Endothelial cell of umbilical vein (primary cell): ENCODE results near the gene SP3. TPM values are rescaled to one million over a fixed set of nuclear protein-coding genes. Genes with fewer than 3 reads are reported as not detected.

ENCODE experiments used
- BruUV-seq: library from RNA; stranded (reverse); fragments of 400-500 nt; replicated peaks from 2 replicates; lab custom pipeline; 2021; lab: Mats Ljungman, UMichigan
- CTCF ChIA-PET: fragments of 300-600, 350-600 bp; sonication (Branson Sonifier 250); formaldehyde crosslinking; loops from one replicate; lab custom pipeline; 2021; ENCODE audit warnings: antibody characterized with exemption, inconsistent platforms; lab: Charles Lee
- POLR2A ChIA-PET: fragments of 300-600, 350-600 bp; sonication (Branson Sonifier 250); formaldehyde crosslinking; loops from one replicate; lab custom pipeline; 2021; ENCODE audit warnings: antibody characterized with exemption, inconsistent platforms; lab: Charles Lee
- DNase-seq: peaks from one replicate; pipeline ENCODE4 v3.0.0-alpha.2; 2011; ENCODE audit warnings: low read depth, low spot score
- FAIRE-seq: peaks from 2 replicates; lab custom pipeline; 2011; peaks lifted over from hg19 to GRCh38; lab: Jason Lieb, UNC
- H2AFZ ChIP-seq: 2 replicates; pipeline ENCODE4 v1.6.0; 2012; ENCODE audit warnings: low read depth, low read length, control low read depth, inconsistent platforms
- H3K27ac ChIP-seq: 2 replicates; pipeline ENCODE4 v1.5.1; 2011; ENCODE audit warnings: low read depth, mild to moderate bottlenecking, control low read depth, low read length, moderate library complexity; ENCODE audit not compliant: insufficient read depth
- H3K27me3 ChIP-seq, 2 experiments: 2 replicates each; pipeline versions ENCODE4 v1.6.0 to v1.6.1; 2011; ENCODE audit warnings: low read length in 2 of 2, mixed read lengths in 1 of 2; ENCODE audit not compliant: control insufficient read depth in 2 of 2, insufficient read depth in 2 of 2
- H3K36me3 ChIP-seq, 2 experiments: 2 replicates in 1 of 2; 3 replicates in 1 of 2; pipeline ENCODE4 v1.5.1; 2011; ENCODE audit warnings: low read length in 2 of 2, mild to moderate bottlenecking in 1 of 2, moderate library complexity in 1 of 2; ENCODE audit not compliant: control insufficient read depth in 2 of 2, insufficient read depth in 2 of 2; ENCODE audit errors: extremely low read depth in 1 of 2
- H3K4me1 ChIP-seq: 3 replicates; pipeline ENCODE4 v1.5.1; 2011; ENCODE audit warnings: mild to moderate bottlenecking, low read length; ENCODE audit not compliant: control insufficient read depth, insufficient read depth; ENCODE audit errors: extremely low read depth
- H3K4me2 ChIP-seq: 2 replicates; pipeline ENCODE4 v1.6.1; 2011; ENCODE audit warnings: low read length, control low read depth, mixed read lengths; ENCODE audit not compliant: insufficient read depth
- H3K4me3 ChIP-seq, 3 experiments: fragments of 200-600 bp in 1 of 3; sonication (generic), shearing (Covaris generic) in 1 of 3; replicated peaks in 1 of 3; 2 replicates each; pipeline ENCODE4 v1.5.1; 2011 to 2016; ENCODE audit warnings: control low read depth in 3 of 3, low read length in 3 of 3, mild to moderate bottlenecking in 2 of 3, inconsistent platforms in 1 of 3, low read depth in 1 of 3, moderate library complexity in 1 of 3; ENCODE audit not compliant: insufficient read depth in 1 of 3
- H3K79me2 ChIP-seq: 2 replicates; pipeline ENCODE4 v1.6.0; 2012; ENCODE audit warnings: low read length, inconsistent platforms; ENCODE audit not compliant: control insufficient read depth, insufficient read depth
- H3K9ac ChIP-seq: replicated peaks from 2 replicates; pipeline ENCODE3; 2011; ENCODE audit warnings: low read length, control low read depth; ENCODE audit not compliant: insufficient read depth; ENCODE audit errors: extremely low read depth
- H3K9me1 ChIP-seq: replicated peaks from 3 replicates; pipeline ENCODE4 v1.6.0; 2011; ENCODE audit warnings: mild to moderate bottlenecking, low read length; ENCODE audit not compliant: control insufficient read depth, insufficient read depth; ENCODE audit errors: extremely low read depth
- H3K9me3 ChIP-seq: replicated peaks from 2 replicates; pipeline ENCODE4 v1.5.1; 2012; ENCODE audit warnings: low read length, inconsistent platforms; ENCODE audit not compliant: control insufficient read depth, insufficient read depth
- H4K20me1 ChIP-seq: replicated peaks from 2 replicates; pipeline ENCODE3; 2011; ENCODE audit warnings: mild to moderate bottlenecking, low read length; ENCODE audit not compliant: control insufficient read depth, insufficient read depth; ENCODE audit errors: extremely low read depth
- EZH2 ChIP-seq: IDR thresholded peaks from 2 replicates; pipeline ENCODE4 v1.6.1; 2012; ENCODE audit warnings: borderline replicate concordance, low read depth, mild to moderate bottlenecking, moderate library complexity, low read length, inconsistent platforms; ENCODE audit not compliant: severe bottlenecking
- FOS ChIP-seq: IDR thresholded peaks from 2 replicates; pipeline ENCODE4 v1.6.1; 2011; ENCODE audit warnings: mild to moderate bottlenecking, low read length, moderate library complexity, borderline replicate concordance; ENCODE audit not compliant: insufficient read depth
- GATA2 ChIP-seq: IDR thresholded peaks from 2 replicates; pipeline ENCODE4 v1.7.0; 2011; ENCODE audit warnings: low read depth, mild to moderate bottlenecking, moderate library complexity, mixed read lengths, low read length; ENCODE audit not compliant: insufficient read length, insufficient read depth
- JUN ChIP-seq: IDR thresholded peaks from 2 replicates; pipeline ENCODE4 v1.6.1; 2011; ENCODE audit warnings: borderline replicate concordance, low read depth; ENCODE audit not compliant: insufficient read length, insufficient read depth
- MYC ChIP-seq: IDR thresholded peaks from one replicate; pipeline ENCODE4 v1.6.1; 2011; ENCODE audit warnings: mild to moderate bottlenecking, low read depth, low read length
- POLR2A ChIP-seq: IDR thresholded peaks from 2 replicates; pipeline ENCODE4 v1.6.1; 2012; ENCODE audit warnings: low read depth, mild to moderate bottlenecking, control low read depth, low read length
- dilution Hi-C: fragments of 300-500 bp; cut with MboI; formaldehyde crosslinking; loops from one replicate; pipeline ENCODE4 v1.15.0; 2019; ENCODE audit warnings: low sequenced_read_pairs; ENCODE audit not compliant: extremely low pct_ligation_motif_present
- intact Hi-C: fragments of 100-400 bp; cut with micrococcal nuclease; formaldehyde crosslinking; loops from one replicate; pipeline ENCODE4 v1.10.0; 2022
- polyA plus RNA-seq, 4 experiments: library from polyadenylated mRNA; depleted of rRNA in 3 of 4; stranded (reverse) in 3 of 4; unstranded in 1 of 4; fragments of >200 nt; gene quantifications; 2 replicates each; pipeline versions ENCODE4 v1.2.1 to v1.2.3, GENCODE V29; 2011 to 2012; ENCODE audit warnings: missing spikeins in 1 of 4
- total RNA-seq: library from RNA; stranded (reverse); gene quantifications from 2 replicates; pipeline ENCODE4 v1.2.3, GENCODE V29; 2021
- TF ChIP-seq, protein P1 (sequence below): IDR thresholded peaks from 2 replicates; pipeline ENCODE4 v1.6.1; 2011; ENCODE audit not compliant: insufficient read depth, insufficient read length
- TF ChIP-seq, protein P2 (sequence below), 2 donors: IDR thresholded peaks; 1 replicate in 1 of 2; 2 replicates in 1 of 2; pipeline ENCODE4 v1.5.1; 2011; ENCODE audit warnings: low read length in 2 of 2, mild to moderate bottlenecking in 2 of 2, moderate library complexity in 2 of 2, control low read depth in 1 of 2, inconsistent platforms in 1 of 2, low read depth in 1 of 2; ENCODE audit not compliant: insufficient read depth in 1 of 2; ENCODE audit errors: extremely low read depth in 1 of 2

The SP3 gene
- total and polyA plus RNA-seq, 2 donors (not counting 3 experiments of a cell fraction or from before 2014, with no cell fraction given): 23.9 to 59.0 TPM

DNA sequence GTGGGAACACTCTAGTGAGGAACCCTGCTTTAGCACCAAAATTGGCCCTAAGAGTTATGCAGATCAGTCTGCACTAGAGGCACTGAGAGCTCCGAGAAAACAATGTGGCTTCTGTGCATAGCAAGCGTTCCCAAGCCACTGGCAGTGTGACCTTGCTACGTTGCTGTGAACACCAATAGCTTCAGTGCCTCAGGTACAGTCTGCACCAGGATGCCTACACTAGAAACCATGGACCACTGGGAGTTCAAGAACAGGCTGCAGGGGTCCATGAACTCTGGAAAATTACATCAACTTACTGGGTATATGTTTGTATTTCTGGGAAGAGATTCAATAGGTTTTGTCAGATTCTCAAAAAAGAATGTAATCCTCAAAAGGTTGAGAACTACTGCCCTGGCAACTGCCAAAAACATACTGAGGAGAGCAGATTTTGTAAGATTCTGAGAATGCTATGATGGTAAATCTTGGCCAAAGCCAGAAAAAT, 18.3 kb upstream of the SP3 start:
- H2AFZ ChIP-seq: no peak overlapping the region
- DNase-seq (no peak), FAIRE-seq (no peak)
- dilution Hi-C loops: no loop called here
- H3K4me2 ChIP-seq: no peak overlapping the region
- H3K9me3 ChIP-seq: no peaks in the 10 kb centered on the region
- no peaks in the 10 kb centered on the region for H3K9me1 ChIP-seq
- no peaks in the 10 kb centered on the region for H3K27me3 ChIP-seq
- intact Hi-C loops: no loop called here
- H4K20me1 ChIP-seq: no peaks in the 10 kb centered on the region
- H3K79me2 ChIP-seq: no peaks in the 10 kb centered on the region
- H3K36me3 ChIP-seq: no peaks in the 10 kb centered on the region
- no peak overlapping the region for H3K4me3 ChIP-seq
- H3K27ac ChIP-seq: no peak overlapping the region
- no peak overlapping the region for H3K9ac ChIP-seq
- TF ChIP-seq MYC (no peak), EZH2 (no peak), JUN (no peak)
- no peaks in the 10 kb centered on the region for H3K4me1 ChIP-seq
- BruUV-seq: no TSS peak
- POLR2A ChIA-PET: no interaction called here
- CTCF ChIA-PET: interaction anchor here (1.6 kb wide), 1 partner anchor 16 kb away, joined by 4 read pairs; no protein-coding TSS in a partner anchor

DNA sequence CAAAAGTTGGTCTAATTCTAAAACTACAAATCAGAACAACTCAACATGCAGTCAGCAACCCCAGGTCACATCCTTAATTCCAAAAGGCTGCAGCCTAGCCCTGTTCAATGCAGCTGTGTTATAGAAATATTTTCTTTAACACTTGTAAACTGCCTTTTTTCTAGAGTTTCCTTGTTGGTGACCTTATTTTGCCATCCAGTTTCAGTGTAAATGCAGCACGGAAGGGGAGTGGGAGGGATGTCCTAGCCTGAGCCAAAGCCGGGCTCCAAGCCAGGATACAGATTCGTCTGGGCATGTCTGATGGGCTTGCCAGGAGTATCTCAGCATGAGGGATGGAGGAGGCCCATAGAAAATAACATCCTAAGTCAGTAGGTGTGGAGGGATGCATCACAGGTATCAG, 17.7 kb upstream of the SP3 start:
- H3K27ac ChIP-seq: no peak overlapping the region
- FAIRE-seq (no peak), DNase-seq (peak; percentile 71)
- dilution Hi-C loops (no loop called here), intact Hi-C loops (no loop called here)
- TF ChIP-seq GATA2: no peak
- TF ChIP-seq FOS: no peak
- no peak for TF ChIP-seq POLR2A
- TF ChIP-seq, protein P1, sequence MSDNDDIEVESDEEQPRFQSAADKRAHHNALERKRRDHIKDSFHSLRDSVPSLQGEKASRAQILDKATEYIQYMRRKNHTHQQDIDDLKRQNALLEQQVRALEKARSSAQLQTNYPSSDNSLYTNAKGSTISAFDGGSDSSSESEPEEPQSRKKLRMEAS: no peak
- TF ChIP-seq, protein P2, sequence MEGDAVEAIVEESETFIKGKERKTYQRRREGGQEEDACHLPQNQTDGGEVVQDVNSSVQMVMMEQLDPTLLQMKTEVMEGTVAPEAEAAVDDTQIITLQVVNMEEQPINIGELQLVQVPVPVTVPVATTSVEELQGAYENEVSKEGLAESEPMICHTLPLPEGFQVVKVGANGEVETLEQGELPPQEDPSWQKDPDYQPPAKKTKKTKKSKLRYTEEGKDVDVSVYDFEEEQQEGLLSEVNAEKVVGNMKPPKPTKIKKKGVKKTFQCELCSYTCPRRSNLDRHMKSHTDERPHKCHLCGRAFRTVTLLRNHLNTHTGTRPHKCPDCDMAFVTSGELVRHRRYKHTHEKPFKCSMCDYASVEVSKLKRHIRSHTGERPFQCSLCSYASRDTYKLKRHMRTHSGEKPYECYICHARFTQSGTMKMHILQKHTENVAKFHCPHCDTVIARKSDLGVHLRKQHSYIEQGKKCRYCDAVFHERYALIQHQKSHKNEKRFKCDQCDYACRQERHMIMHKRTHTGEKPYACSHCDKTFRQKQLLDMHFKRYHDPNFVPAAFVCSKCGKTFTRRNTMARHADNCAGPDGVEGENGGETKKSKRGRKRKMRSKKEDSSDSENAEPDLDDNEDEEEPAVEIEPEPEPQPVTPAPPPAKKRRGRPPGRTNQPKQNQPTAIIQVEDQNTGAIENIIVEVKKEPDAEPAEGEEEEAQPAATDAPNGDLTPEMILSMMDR (IDR thresholded peaks at IDR 0.05; ENCODE audit: extremely low read depth in 1 of 2, insufficient read depth in 1 of 2, low read depth in 1 of 2, low read length in 2 of 2): no peak
- ChIA-PET CTCF (no interaction called here), POLR2A (no interaction called here)
- no peaks in the 10 kb centered on the region for H3K79me2 ChIP-seq
- H3K9ac ChIP-seq: no peak overlapping the region
- H3K4me3 ChIP-seq: no peak overlapping the region
- H2AFZ ChIP-seq: no peak overlapping the region
- H3K9me1 ChIP-seq: no peaks in the 10 kb centered on the region
- no peaks in the 10 kb centered on the region for H3K4me1 ChIP-seq
- no peaks in the 10 kb centered on the region for H3K36me3 ChIP-seq
- H3K9me3 ChIP-seq: no peaks in the 10 kb centered on the region
- H4K20me1 ChIP-seq: no peaks in the 10 kb centered on the region
- BruUV-seq: no TSS peak
- H3K27me3 ChIP-seq: no peaks in the 10 kb centered on the region
- no peak overlapping the region for H3K4me2 ChIP-seq
